ENCODE measurements around the gene OR5AN1. TPM values are rescaled to one million over a fixed set of nuclear protein-coding genes. Genes with fewer than 3 reads are reported as not detected.
A peak's percentile ranks its signal among the peaks of the same experiment; 100 is the strongest.

OR5AN1 gene
- total and polyA plus RNA-seq, 2 donors from 2014 or later = not detected

DNA sequence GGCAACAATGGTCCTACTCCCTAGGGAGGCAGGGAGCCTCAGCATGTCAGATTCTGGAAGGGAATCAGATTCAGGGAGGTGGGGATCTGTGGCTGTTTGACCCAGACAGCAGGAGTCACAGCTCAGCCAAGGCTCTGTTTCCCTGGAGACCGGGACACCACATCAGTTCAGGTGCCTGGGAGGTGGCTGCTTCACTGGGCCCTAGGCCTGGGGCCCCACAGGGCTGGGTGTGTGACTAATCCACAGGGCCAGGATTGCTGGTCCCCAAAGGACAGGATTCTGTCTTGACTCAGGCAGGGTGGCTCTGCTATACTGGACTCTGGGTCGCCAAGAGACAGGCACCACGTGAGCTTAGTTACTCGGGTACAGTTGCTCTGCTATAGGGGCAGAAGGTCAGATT lies 3.5 kb upstream of the OR5AN1 start:
- Histone ChIP-seq H3K36me3 (ENCODE audit: control insufficient read depth in 2 of 3, insufficient read depth in 3 of 3, low read length in 3 of 3) (no peaks in the 10 kb centered on the region), H3K27ac (ENCODE audit: low read depth in 2 of 2, low read length in 2 of 2) (no peak overlapping the region), H3K4me1 (ENCODE audit: control insufficient read depth in 2 of 3, insufficient read depth in 2 of 3, low read depth in 1 of 3, low read length in 3 of 3) (no peaks in the 10 kb centered on the region), H3K9me3 (ENCODE audit: control insufficient read depth in 2 of 3, insufficient read depth in 1 of 3, low read length in 3 of 3) (no peaks in the 10 kb centered on the region), H3K4me3 (ENCODE audit: low read length in 3 of 3) (no peak overlapping the region), H3K9ac (ENCODE audit: low read length in 3 of 3) (no peak overlapping the region), H3K27me3 (ENCODE audit: control insufficient read depth, insufficient read depth, low read length) (no peaks in the 10 kb centered on the region)
- DNase-seq (peak in 1 of 5 donors; percentile 33), FAIRE-seq (no peak)
- intact Hi-C loops (cut with DNase I) = no loop called here
- TF ChIP-seq, protein P1, sequence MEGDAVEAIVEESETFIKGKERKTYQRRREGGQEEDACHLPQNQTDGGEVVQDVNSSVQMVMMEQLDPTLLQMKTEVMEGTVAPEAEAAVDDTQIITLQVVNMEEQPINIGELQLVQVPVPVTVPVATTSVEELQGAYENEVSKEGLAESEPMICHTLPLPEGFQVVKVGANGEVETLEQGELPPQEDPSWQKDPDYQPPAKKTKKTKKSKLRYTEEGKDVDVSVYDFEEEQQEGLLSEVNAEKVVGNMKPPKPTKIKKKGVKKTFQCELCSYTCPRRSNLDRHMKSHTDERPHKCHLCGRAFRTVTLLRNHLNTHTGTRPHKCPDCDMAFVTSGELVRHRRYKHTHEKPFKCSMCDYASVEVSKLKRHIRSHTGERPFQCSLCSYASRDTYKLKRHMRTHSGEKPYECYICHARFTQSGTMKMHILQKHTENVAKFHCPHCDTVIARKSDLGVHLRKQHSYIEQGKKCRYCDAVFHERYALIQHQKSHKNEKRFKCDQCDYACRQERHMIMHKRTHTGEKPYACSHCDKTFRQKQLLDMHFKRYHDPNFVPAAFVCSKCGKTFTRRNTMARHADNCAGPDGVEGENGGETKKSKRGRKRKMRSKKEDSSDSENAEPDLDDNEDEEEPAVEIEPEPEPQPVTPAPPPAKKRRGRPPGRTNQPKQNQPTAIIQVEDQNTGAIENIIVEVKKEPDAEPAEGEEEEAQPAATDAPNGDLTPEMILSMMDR (IDR thresholded peaks at IDR 0.05; ENCODE audit: borderline replicate concordance, extremely low read depth, insufficient read depth) = no peak

DNA sequence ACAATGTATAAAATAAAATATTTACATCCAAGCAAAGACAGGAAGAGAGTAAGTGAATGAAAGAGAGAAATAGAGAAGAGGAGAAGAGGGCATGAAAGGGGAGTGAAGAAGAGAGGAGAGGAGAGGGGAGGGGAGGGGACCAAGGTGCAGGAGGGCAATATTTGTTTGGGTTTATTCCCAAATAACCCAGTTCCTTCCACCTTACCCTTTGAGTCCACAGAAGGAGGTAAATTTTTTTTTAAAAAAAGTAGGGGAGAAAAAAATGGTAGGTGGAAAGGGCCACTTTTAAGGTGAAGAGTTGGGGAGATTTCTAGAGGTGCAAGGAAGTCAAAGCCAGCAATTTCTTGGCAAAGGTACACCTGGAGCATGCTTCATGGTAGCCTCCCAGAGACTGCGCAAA lies 2.1 kb upstream of the OR5AN1 start:
- FAIRE-seq = no peak
- no peaks in the 10 kb centered on the region for H3K4me1 ChIP-seq (ENCODE audit: control insufficient read depth in 2 of 3, insufficient read depth in 2 of 3, low read depth in 1 of 3, low read length in 3 of 3)

DNA sequence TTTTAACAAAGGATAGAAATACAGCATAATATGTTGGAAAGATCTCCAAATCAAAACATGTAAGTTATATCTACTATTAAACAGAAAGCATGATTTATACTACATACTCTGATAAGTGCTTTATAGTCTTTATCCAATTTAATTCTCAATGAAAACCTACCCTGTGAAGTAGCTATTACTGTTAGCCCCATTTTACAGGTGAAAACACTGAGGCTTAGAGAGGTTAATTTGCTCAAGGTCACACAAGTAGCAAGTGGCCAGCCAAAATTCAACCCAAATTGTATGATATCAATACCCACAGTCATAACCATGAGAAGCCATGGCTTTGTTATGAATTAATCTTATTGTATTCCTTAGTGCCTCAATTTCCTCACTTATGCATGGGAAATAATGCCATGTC lies 675 bp upstream of the OR5AN1 start:
- no peak overlapping the region for H3K9ac ChIP-seq (ENCODE audit: low read length in 3 of 3)
- H3K4me3 ChIP-seq (ENCODE audit: low read length in 3 of 3) = no peak overlapping the region
- FAIRE-seq (no peak), DNase-seq (no peak)
- H3K9me3 ChIP-seq (ENCODE audit: control insufficient read depth in 2 of 3, insufficient read depth in 1 of 3, low read length in 3 of 3) = no peaks in the 10 kb centered on the region
- no peaks in the 10 kb centered on the region for H3K36me3 ChIP-seq (ENCODE audit: control insufficient read depth in 2 of 3, insufficient read depth in 3 of 3, low read length in 3 of 3)
- no peak overlapping the region for H3K27ac ChIP-seq (ENCODE audit: low read depth in 2 of 2, low read length in 2 of 2)
- H3K4me1 ChIP-seq (ENCODE audit: control insufficient read depth in 2 of 3, insufficient read depth in 2 of 3, low read depth in 1 of 3, low read length in 3 of 3) = no peaks in the 10 kb centered on the region
- TF ChIP-seq, protein P1 (IDR thresholded peaks at IDR 0.05; ENCODE audit: borderline replicate concordance, extremely low read depth, insufficient read depth) = no peak
- H3K27me3 ChIP-seq (ENCODE audit: control insufficient read depth, insufficient read depth, low read length) = no peaks in the 10 kb centered on the region
- intact Hi-C loops (cut with DNase I) = no loop called here

More for the DNA sequence above, 2.1 kb upstream of the OR5AN1 start:
- no peaks in the 10 kb centered on the region for H3K27me3 ChIP-seq (ENCODE audit: control insufficient read depth, insufficient read depth, low read length)
- intact Hi-C loops (cut with DNase I) = no loop called here
- no peaks in the 10 kb centered on the region for H3K9me3 ChIP-seq (ENCODE audit: control insufficient read depth in 2 of 3, insufficient read depth in 1 of 3, low read length in 3 of 3)
- TF ChIP-seq, protein P1 (IDR thresholded peaks at IDR 0.05; ENCODE audit: borderline replicate concordance, extremely low read depth, insufficient read depth) = no peak
- no peak overlapping the region for H3K27ac ChIP-seq (ENCODE audit: low read depth in 2 of 2, low read length in 2 of 2)
- DNase-seq = no peak
- no peaks in the 10 kb centered on the region for H3K36me3 ChIP-seq (ENCODE audit: control insufficient read depth in 2 of 3, insufficient read depth in 3 of 3, low read length in 3 of 3)
- H3K9ac ChIP-seq (ENCODE audit: low read length in 3 of 3) = no peak overlapping the region
- no peak overlapping the region for H3K4me3 ChIP-seq (ENCODE audit: low read length in 3 of 3)

Data from kidney (tissue), 14 donors.